ENCODE measurements around the gene PLIN1.

PLIN1 gene

DNA sequence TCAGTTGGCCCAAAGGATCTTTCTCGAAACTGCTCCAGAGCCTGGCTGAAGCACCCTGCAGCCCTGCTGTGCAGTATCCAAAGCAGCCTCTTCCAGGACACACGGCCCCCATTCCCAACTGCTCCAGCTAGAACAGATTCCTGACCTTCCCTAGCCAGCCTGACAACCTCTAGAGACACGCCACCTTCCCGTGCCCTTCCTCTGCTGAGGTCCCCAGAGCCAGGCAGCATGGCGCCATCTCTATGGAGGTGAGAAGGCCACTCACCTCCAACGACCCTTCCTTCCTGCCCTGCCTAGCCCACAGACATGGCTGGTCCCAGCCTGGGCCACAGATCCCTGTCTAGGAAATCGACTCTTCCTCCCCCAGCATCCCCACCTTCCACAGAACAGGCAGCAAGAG is 27.0 kb downstream of the PLIN1 start:
- no peak for DNase-seq

DNA sequence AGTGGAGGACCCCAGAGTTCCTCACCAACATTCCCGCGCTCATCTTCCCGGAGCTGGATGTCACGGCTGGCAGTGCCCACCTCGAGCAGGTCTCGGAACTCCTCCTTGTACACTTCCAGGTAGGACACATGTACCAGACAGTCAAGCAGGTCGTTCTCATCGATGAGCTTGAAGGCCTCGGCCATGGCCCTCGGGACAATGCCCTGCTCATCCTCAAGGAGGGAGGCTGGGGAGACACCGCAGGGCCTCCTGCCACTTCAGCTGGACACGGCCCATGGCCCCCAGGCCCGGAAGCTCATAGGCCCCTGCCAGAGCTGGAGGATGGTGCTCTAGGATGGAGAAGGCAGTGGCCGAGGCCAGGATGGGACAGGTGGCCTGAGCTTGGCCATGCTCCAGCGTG is 29.5 kb downstream of the PLIN1 start:
- DNase-seq, result no peak

GRCh38 chr15:89649013-89649625 is 30.0 kb downstream of the PLIN1 start:
- DNase-seq, result no peak

GRCh38 chr15:89648106-89649012 is 30.8 kb downstream of the PLIN1 start:
- no peak for DNase-seq

GRCh38 chr15:89647191-89647851 is 31.8 kb downstream of the PLIN1 start:
- DNase-seq, result no peak

DNA sequence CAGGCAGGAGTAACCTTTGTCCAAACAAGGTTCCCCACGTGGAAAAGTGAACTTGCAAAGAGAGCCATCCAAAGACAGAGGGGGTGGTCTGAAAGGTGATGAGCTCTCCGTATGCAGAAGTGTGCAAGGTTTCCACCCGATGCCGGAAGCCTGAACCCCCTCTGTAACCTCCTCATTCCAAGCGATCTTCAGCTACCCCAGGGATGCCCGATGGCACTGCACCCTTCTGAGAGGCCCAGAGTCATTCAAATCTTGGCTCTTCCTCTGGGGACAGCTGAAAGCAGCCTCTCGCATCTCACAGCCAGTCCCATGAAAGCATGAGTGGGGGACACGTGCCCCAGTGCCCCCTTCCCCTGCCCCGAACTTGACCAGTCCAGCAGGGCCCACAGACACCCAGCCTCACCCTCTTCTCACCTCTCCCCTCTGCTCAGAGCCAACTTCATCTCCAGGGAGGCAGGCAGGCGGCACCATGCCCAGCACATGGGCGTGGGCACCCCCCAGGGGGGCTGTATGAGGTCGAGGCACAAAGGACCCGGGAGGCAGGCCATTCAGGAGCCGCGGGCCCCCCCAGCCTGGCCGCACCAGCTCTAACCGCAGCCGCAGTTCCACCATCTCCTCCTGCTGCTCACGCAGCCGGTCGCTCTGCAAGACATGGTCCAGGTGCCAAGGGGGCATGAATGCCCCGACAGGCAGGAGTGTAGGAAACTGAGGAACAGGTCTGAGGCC is 32.6 kb downstream of the PLIN1 start:
- DNase-seq, result no peak

DNA sequence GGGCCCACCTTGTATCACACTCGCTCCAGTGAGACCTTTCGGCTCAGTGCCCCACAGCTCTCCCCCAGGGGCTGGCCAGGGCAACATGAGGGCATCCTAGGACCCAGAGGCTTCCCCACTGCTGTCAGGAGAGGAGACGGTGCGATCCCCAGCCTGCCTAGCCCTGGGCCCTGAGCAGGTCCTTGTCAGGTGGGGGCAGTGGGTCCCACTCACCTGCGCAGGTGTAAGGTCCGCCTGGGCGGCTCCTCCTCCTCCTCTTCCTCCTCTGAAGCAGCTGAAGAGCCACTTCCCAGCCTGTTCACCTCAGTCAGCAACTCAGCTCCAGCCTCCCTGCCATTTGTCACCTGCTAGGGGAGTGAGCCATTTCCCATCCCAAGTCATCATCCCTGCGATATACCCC is 33.5 kb downstream of the PLIN1 start:
- DNase-seq, result no peak

DNA sequence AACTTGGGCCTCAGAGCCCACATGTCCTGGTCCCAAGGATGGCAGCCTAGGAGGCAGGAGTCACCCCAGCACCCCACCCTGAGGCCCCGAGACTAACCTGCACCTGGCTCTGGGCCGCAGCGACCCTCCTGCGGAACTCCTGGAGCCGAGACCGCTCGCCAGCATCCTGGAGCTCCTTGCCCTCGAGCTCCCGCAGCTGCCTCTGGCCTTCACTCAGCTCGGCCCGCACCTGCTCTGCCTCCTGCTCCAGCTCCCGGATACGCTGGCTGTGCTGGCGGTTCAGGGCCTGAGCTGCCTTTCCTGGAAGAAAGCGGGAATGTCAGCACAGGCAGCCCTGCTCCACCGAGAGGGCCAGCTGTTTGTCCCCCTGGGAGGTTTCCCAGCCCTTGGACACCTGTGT is 37.1 kb downstream of the PLIN1 start:
- DNase-seq, result no peak

DNA sequence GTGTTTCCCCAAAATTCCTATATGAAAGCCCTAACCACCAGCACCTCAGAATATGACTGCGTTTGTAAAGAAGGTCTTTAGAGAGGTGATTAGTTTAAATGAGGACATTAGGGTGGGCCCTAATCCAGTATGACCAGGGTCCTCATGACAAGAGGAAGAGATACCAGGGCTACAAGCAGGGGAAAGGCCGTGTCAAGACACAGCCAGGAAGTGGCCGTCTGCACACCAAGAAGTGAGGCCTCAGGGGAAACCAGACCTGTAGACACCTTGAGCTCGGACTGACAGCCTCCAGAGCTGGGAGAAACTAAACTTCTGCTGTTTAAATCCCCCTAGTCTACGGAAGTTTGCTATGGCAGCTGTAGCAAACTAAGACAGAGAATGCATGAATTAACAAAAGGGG is 38.1 kb downstream of the PLIN1 start:
- DNase-seq, result no peak

DNA sequence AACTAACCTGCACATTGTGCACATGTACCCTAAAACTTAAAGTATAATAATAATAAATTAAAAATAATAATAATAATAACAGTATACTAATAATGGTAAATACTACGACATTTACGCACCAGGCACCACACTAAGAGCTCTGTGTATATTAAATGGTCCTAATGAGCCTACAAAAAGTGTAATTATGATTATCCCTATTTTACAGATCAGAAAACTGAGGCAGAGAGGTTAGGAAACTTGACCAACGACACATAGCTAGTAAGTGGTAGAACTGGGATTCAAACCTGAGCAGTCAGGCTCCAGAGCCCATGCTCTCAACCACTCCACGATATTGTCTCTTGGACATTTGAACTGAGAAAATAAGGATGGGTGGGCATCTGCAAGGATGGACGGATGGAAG is 38.9 kb downstream of the PLIN1 start:
- no peak for DNase-seq

- DNase-seq, result no peak
Measured at GRCh38 chr15:89633585-89633984, 45.6 kb downstream of the PLIN1 start.

DNA sequence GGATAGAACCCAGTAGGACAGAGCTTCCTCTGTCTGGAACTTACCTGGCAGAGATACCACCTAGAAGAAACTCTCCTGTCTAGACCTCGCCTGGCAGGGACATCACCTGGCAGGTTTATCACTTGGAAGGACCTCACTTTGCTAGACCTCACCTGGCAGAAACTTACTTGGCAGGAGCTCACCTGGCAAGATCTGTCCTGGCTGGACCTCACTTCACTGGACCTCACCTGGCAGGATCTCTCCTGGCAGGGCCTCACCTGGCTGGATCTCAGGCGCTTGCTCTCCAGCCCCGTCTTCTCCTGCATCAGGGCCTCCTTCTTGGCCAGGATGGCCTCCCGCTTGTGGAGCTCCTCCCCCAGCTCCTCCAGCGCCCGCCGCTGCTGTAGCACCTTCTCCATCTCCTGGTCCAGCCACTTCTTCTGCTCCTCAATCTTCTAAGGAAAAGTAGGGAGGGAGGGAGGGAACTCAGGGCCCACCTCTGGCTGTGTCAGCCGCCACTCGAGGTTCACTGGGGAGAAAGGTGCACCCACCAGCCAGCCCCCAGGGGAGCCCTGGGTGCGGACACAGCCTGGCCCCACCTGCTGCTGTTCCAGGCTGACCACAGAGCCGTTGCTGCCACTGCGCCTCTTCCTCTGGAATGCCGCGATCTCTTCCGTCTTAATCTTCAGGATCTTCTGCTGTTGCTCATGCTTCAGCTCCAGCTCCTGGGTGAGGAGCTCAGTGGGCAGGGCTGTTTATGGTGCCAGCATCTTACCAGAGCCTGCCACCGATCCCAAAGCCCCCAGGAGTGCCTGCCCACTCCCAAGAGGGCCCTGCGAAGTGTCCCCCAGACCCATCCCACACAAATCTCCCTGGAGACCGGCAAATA is 46.4 kb downstream of the PLIN1 start:
- DNase-seq, result no peak

DNA sequence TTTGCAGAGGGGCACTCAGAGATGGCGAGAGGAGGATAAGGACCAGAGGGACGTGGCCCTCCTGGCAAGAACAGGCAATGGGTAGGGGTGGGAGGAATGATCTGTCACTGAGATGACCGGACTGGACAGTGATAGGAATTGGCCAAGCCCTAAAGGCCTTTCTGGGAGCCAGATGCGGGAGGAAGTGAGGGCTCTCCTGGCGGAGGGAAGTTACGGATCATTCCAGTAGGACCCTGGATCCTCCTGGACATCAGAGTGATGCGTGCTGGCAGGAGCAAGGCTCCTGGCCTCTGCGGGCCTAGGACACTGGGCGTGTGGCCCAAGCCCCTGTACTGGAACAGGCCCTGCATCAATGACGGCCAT is 47.3 kb downstream of the PLIN1 start:
- DNase-seq, result no peak

DNA sequence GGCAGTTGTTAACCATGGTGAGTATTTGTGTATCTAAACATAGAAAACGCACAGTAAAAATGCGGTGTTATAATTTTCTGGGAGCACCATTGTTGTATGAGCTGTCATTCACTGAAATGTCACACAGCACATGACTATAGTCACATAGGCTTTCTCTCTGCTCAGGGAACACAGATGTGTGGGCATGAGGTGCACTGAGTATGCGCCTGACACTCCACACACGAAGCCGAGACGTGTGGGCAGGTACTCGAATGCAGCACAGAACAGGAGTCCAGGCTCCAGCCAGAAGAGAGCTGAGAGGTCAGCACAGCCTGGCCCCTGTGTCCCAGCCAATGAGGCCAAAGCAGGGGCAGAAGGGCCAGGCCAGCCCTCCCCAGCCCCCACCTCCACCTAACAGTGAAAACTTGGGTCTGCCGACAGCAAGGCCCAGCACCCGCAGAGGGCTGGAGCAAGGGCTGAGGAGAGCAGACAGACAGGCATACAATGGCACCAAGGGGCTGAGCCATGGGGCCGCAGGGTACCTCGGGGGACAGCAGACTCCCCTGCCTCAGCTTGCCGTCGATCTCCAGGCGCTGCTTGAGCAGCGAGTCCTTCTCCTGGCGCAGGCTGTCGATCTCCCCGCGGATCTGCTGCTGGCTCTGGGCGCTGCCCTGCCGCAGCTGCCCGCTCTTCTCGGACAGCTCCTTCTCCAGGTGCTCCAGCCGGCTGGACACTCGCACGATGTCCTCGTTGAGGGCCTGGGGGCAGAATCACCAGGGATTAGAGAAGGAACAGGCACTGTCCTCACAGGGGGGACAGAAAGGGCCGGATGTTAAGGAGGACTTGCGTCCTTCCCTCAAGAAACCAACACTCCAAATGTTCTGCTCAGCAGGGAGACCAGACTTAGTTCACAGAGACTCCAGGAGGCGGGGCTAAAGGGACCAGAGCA is 47.9 kb downstream of the PLIN1 start:
- DNase-seq, result no peak

DNA sequence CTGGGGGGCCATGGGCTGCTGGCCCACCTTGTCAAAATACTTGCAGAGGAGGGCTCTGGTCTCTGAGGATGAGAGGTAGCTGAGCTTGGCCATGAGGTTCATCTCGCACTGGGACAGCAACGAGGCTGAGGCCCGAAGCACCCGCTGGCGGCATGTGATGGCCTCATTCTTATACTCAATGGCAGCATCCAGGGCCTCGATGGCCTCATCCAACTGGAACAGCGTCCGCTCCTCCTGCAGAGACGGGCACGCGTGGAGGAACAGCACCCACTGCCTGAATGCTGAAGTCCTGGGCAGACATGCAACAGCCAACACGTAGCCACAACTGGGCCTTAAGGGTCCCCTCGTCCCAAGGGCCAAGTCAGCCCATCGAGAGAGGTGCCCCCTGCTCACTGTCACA is 48.9 kb downstream of the PLIN1 start:
- no peak for DNase-seq

GRCh38 chr15:89629829-89630228 is 49.3 kb downstream of the PLIN1 start:
- DNase-seq, result no peak

GRCh38 chr15:89628806-89629715 is 50.1 kb downstream of the PLIN1 start:
- DNase-seq, result no peak

- DNase-seq, result no peak
Measured at GRCh38 chr15:89628301-89628700, 50.9 kb downstream of the PLIN1 start.

DNA sequence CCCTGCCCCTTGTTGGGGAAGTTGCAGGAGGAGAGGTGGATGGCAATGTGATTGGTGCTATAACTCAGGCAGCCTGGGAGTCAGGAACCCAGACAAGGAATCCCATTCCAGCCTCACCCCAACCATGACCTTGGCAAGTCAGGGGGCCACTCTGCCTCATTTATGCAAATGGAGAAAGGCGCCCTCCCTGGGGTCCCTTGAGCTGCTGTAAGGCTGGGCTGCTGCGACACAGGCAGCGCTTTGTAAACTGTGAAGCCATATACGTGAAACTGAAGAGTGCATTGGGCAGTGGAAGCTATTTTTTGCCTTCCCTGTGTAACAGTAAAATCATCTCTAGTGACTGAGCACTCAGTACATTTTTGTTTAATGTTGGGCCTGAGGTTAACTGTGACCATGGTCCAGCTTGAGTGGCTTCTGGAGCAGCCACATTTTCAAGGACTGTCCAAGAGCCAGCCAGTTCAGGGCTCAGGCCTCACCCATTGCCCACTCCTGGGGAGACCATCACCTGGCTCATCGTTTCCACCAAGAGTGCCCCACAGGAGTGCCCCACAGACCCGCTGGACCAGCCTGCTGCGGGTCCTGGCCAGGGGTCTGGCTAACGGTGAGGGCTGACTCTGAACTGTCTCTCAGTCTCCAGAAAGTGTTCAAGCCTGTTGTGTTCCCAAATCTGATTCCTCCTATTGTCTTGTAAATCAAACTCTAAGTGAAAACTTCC is 51.8 kb downstream of the PLIN1 start:
- no peak for DNase-seq

All from NCI-H510A (cell line).